ENCODE results near the gene CST4.
"Not testable (repeated sequence)": the region's sequence is repeated elsewhere in the genome, so short reads cannot be mapped to it uniquely, and the experiment has no call there.

The CST4 gene

DNA sequence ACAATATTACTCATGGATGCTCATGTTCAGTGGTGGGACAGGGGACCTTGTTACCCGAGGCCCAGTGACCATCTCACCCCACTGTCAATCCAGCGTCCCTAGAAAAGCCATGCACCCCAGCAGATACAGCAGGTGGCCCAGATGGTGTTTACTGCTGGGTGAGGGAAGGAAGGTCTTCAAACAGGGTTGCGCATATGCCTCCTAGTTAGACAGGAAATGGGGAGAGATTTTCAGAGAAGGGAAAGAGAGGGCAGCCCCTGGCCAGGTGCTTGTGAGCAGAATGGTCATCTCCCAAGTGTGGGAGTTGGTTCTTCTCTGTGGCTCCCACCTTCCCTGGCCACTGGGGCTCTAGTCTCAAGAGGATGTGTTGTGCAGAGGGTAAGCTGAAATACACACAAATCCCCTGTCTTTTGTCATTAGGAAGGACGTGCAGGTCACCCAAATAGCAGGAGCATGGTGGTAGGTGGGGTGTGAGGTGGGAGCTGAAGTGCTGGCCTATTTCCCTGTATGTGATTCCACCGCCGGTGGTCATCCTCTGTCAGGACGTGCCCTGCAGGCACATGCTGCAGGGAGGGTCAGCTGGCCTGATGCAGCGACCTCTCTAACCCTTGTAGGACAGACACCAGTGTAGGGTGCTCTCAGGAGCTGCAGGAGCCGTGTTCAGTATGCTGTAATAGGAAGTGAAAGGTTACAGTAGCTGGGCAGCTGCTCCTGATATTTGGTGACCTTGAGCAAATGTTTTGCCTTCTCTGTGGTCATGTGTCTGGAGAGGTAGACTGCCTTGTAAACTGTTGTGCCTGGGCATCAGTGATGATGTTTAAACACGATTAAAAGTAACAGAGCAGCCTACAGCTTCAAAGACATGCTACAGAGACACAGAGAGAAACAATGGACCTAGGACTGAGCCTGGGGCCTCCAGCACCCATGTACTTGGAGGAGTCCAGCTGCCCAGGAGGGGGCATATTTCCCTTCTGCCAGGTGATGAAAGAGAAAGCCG is 47.9 kb downstream of the CST4 start:
- DNase-seq = no peak

DNA sequence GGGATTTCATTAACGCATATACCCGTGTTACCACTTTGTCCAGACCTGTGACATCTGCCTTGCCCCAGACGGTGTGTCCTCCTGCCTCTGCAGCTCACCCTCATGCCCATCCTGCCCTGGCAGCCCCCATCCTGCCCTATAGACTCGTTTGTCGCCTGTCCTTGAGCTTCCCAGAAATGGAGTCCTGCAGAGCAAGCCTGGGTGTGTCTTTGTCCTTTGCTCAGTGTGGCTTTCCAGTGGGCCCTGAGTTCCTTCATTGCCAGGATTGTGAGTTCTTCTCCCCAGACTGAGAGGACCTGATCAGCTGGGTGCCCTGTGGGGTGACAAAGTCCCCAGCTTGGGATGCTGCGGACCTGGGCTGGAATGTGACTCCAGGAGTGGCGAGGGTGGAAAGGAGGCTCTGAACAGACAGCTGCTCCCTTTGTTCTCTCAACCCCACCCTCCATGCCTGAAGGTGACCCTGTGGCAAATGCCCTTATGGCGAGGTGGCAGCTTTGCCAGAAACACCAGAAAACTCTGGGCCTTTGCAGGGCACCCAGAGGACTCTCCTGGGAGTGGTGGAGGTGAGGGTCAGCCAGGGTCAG is 48.7 kb downstream of the CST4 start:
- DNase-seq = no peak

DNA sequence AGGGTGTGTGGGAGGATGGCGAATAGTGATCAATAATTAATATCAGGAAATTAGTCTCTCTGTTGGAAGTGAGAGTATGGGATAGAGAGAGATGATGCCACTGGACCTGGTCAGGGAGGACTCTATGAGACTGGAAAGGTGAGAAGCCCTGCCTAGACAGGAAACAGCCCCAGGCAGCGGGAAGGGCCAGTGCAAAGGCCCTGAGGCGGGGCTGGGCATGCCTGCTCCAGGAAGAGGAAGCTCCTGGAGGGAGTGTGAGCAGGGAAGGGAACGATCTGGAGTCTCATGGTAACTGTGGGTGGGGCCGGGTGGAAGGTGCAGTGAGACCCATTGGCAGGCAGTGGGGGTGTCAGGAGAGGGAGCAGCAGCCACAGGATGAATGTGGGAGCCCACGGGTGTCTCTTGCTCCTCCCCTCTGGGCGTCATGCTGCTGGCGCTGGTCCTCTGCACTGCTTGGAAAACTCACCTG is 49.3 kb downstream of the CST4 start:
- no peak for DNase-seq

DNA sequence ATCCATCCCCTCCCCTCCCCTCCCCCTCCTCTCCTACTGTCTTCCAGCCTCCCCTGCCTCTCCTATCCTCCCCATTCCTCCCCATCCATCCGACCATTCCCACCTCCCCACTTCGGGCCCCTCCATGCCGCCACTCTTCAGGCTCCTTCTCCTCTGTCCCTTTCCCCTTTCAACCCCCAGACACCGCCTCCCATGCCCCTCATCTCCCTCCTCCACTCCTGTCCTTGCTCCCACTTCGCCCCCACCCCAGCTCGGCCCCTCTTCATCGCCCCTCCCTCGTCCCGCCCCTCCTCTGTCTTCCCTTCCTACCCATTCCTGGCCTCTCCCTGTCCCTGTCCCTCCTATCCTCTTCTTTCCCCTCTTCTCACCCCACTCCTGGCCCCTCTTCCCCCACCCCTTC is 50.5 kb downstream of the CST4 start:
- DNase-seq = no peak

DNA sequence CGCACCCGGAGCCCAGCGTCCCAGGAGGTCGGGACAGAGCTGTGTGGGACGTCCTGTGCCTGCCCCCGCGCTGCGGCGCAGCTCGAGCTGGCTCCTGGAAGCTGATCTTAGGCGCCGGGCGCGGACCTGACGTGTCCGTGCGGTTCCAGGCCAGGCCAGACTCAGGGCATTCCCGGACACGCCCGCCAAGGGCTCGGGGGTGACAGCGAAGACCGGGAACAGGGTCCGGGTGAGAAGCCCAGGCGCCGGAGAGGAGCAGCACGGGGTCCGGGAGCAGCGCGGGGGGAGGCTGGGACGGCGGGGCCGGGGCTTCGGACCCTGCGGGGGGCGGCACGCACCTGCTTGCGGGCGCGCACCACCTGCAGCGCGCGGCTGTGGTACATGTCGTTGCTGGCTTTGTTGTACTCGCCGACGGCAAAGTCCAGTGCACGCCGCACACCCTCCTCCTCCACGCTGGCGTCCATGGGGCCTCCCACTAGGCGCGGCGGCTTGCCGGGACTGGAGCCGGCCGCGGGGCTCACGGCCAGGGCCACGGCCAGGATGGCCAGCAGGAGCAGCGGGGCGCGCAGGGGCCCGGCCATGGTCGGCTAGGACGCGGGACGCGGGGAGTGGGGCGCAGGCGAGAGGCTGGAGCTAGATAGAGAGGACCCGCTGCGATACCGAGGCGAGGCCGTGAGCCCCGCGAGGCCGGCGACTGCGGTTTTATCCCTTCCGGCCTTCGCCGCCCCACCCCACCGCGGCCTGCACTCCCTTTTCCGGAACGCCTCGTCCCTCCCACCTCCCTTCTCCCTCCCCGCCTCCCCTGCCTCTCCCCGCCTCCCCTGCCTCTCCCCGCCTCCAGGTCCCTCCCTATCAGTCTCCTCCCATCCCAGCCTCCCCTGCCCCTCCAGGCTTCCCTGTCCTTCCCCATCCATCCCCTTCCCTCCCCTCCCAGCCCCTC is 51.3 kb downstream of the CST4 start, which contains the start of gene CST3:
Gene CST3, minus strand, starts transcription at position 674 of the 940 bp plus-strand sequence. Its CDS starts 93 bp downstream, at position 581.
- DNase-seq = no peak

DNA sequence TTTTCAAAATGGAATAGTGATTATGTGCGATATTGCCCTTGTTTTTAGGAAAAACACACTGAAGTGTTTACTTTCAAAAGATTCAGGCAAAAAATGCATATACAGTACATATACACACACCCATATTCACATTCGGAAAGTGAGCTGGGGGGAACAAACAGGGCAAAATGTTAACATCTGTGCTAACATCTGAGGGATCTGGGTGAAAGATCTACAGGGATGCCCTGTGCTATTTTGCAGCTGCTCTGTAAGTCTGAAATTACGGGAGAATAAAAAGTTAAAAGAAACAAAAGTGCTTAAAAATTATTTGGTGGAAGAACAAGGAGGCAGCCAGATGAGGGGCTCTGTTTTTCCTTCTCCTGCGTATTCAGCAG is 51.9 kb downstream of the CST4 start:
- DNase-seq = no peak

DNA sequence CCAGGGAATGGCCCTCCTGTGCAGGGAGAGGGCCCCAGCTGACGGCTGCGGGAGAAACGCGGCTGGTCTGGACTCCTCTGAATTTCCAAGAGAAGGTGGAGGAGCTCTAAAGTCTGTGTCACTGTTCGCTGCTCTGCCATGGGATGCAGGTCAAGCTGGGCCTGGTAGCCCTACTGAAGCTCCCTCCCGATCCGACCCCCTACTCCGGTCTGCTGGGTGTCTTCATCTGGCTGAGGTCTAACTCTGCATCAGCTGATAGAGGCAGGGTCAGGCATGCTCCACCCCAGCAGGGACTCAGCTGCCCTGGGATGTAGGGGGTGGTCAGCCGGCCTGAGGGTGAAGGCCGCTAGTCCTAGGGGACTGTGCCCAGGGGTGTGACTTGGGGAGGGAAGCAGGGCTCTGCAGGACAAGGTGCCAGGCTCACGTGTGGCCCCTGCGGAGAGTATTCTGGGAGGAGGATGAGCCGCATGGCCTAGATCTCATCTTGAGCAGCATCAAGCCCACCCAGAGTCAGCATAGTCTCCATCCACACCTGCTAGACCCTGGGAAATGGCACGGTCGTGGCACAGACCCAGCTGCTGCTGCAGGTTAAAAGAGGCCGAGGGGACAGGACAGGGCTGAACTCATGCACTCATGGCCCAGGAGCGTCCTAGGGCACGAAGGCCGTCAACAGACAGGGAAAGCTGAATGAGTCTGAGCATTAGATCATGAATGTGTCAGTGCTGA is 52.5 kb downstream of the CST4 start:
- DNase-seq = no peak

DNA sequence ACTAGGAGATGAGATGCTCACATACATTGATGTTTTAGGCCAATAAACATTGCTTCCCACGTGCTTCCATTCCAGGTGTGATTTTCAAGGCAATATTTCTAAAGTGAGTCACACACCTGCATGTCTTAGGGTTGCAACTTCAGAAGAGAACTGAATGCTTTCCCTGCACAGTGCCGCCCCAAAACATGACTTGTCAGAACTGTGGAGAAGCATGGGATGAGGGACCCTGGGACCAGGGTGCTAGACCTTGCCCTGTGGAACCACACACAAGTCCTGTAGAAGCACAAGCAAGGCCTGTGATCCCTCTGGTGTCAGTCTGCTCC is 53.1 kb downstream of the CST4 start:
- DNase-seq = not testable (repeated sequence)
